Measurements from ENCODE around the gene PLG. TPM values are rescaled to one million over a fixed set of nuclear protein-coding genes. Genes with fewer than 3 reads are reported as not detected.
A peak's percentile ranks its signal among the peaks of the same experiment; 100 is the strongest.

Gene PLG
- total RNA-seq, 4 donors from 2014 or later = not detected

DNA sequence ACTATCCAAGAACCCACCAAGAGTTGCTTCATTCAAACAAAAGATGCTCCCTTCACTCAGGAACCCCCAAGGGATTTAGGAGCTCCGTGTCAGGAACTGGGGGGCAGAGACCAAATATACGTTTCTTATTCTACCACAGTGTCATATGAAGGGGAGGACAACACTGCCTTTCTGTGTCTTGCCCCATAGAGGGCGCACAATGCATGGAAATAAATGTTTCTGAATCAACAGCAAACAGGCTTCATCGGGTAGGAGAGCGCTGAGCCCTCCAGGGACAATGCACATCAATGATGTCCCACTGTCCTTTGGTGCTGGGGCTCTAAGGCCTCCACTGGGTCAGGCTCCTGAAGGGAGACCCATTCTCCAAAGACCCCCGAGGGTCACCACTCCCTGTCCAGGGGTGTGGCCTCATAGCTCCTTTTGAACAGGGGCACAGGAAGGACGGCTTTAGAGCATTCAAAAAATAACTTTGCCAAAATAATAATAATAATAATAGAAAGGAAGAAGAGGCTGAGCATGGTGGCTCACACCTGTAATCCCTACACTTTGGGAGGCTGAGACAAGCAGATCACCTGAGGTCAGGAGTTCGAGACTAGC, 31.1 kb downstream of the PLG start:
- H3K4me3 ChIP-seq = no peak overlapping the region
- peak; percentile 13 for DNase-seq
- H3K9me3 ChIP-seq = no peaks in the 10 kb centered on the region
- WGBS, 2 donors (ENCODE audit: low coverage in 1 of 2) = 30% methylated on average over 8 of the region's 8 CpGs; no CpG with 5 or more reads in 1 of the 2 donors
- no peaks in the 10 kb centered on the region for H3K27me3 ChIP-seq
- intact Hi-C loops (cut with DNase I; ENCODE audit: low total_unique reads) = no loop called here
- no peak overlapping the region for H3K27ac ChIP-seq
- in situ Hi-C loops (cut with MboI; ENCODE audit: low pct_ligation_motif_present in 1 of 4, low pct_unique_long_range_greater_than_20kb in 1 of 4, low sequenced_read_pairs in 3 of 4) = loop anchor here (25.0 kb wide), 2 partner anchors 629 to 654 kb away; no protein-coding TSS in a partner anchor
- no peaks in the 10 kb centered on the region for H3K4me1 ChIP-seq
- H3K36me3 ChIP-seq = no peaks in the 10 kb centered on the region
- no peak for TF ChIP-seq EP300 (IDR thresholded peaks at IDR 0.05; ENCODE audit: low read depth)
- no peak for TF ChIP-seq POLR2AphosphoS5 (IDR thresholded peaks at IDR 0.05)
- TF ChIP-seq, protein P1, sequence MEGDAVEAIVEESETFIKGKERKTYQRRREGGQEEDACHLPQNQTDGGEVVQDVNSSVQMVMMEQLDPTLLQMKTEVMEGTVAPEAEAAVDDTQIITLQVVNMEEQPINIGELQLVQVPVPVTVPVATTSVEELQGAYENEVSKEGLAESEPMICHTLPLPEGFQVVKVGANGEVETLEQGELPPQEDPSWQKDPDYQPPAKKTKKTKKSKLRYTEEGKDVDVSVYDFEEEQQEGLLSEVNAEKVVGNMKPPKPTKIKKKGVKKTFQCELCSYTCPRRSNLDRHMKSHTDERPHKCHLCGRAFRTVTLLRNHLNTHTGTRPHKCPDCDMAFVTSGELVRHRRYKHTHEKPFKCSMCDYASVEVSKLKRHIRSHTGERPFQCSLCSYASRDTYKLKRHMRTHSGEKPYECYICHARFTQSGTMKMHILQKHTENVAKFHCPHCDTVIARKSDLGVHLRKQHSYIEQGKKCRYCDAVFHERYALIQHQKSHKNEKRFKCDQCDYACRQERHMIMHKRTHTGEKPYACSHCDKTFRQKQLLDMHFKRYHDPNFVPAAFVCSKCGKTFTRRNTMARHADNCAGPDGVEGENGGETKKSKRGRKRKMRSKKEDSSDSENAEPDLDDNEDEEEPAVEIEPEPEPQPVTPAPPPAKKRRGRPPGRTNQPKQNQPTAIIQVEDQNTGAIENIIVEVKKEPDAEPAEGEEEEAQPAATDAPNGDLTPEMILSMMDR (IDR thresholded peaks at IDR 0.05) = peak; percentile 33 to 56 (median 50)
- no peak for TF ChIP-seq POLR2A (IDR thresholded peaks at IDR 0.05)

DNA sequence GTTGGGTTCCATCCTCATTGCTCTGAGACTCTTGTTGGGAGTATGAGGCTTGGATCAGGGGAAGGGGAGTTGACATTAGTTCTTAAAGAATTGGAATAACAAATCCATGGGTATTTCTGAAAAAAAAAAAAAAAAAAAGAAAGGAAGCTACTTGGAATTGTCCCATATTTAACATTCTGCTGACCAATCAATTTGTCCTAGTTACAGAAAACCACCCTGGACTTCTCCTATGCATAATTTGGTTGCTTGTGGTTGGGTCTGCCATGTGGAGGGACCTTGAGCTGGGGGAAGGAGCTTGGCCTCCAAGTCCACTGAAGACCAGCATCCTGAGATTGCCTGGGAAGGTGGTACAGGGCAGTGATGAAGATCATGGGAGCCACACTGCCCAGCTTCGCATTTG, 32.6 kb downstream of the PLG start:
- Histone ChIP-seq H3K27ac (no peak overlapping the region), H3K4me3 (no peak overlapping the region), H3K27me3 (no peaks in the 10 kb centered on the region), H3K9me3 (no peaks in the 10 kb centered on the region), H3K4me1 (no peaks in the 10 kb centered on the region), H3K36me3 (no peaks in the 10 kb centered on the region)
- 95% methylated on average over 1 of the region's 1 CpG; no CpG with 5 or more reads in 1 of the 2 donors for whole genome bisulfite sequencing, 2 donors (ENCODE audit: low coverage in 1 of 2)
- intact Hi-C loops (cut with DNase I; ENCODE audit: low total_unique reads) (no loop called here), in situ Hi-C loops (cut with MboI; ENCODE audit: low pct_ligation_motif_present in 1 of 4, low pct_unique_long_range_greater_than_20kb in 1 of 4, low sequenced_read_pairs in 3 of 4) (loop anchor here (25.0 kb wide), 2 partner anchors 628 to 653 kb away; no protein-coding TSS in a partner anchor)
- TF ChIP-seq EP300 (IDR thresholded peaks at IDR 0.05; ENCODE audit: low read depth) (no peak), POLR2AphosphoS5 (IDR thresholded peaks at IDR 0.05) (no peak), POLR2A (IDR thresholded peaks at IDR 0.05) (no peak)
- TF ChIP-seq, protein P1 (IDR thresholded peaks at IDR 0.05) = no peak
- DNase-seq = no peak

DNA sequence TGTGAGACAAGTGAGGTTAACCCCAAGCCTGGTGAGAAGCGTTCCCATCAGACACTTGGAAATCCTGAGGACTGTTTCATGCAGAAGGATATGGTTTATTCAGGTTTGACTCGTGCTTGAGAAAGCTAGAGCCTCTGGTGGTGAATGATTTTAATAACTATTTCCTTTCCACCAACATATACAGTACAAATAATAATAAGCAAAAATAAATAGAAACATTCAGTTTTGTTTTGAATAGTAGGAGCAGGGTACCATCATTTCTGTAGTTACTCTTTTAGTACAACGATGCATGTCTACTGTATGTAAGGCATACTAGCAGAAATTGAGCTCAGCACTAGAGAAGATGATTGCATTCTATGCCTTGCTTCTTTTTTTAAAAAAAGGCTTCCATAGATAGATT, 33.5 kb downstream of the PLG start:
- no peak overlapping the region for H3K27ac ChIP-seq
- no peaks in the 10 kb centered on the region for H3K27me3 ChIP-seq
- in situ Hi-C loops (cut with MboI; ENCODE audit: low pct_ligation_motif_present in 1 of 4, low pct_unique_long_range_greater_than_20kb in 1 of 4, low sequenced_read_pairs in 3 of 4) = loop anchor here (25.0 kb wide), 2 partner anchors 627 to 652 kb away; no protein-coding TSS in a partner anchor
- no peaks in the 10 kb centered on the region for H3K4me1 ChIP-seq
- intact Hi-C loops (cut with DNase I; ENCODE audit: low total_unique reads) = no loop called here
- no peak overlapping the region for H3K4me3 ChIP-seq
- TF ChIP-seq, protein P1 (IDR thresholded peaks at IDR 0.05) = no peak
- TF ChIP-seq POLR2AphosphoS5 (IDR thresholded peaks at IDR 0.05) = no peak
- TF ChIP-seq EP300 (IDR thresholded peaks at IDR 0.05; ENCODE audit: low read depth) = no peak
- no peak for TF ChIP-seq POLR2A (IDR thresholded peaks at IDR 0.05)
- 59 to 63% methylated on average over 3 of the region's 3 CpGs for WGBS, 2 donors (ENCODE audit: low coverage in 1 of 2)
- no peak for DNase-seq
- no peaks in the 10 kb centered on the region for H3K36me3 ChIP-seq
- no peaks in the 10 kb centered on the region for H3K9me3 ChIP-seq

DNA sequence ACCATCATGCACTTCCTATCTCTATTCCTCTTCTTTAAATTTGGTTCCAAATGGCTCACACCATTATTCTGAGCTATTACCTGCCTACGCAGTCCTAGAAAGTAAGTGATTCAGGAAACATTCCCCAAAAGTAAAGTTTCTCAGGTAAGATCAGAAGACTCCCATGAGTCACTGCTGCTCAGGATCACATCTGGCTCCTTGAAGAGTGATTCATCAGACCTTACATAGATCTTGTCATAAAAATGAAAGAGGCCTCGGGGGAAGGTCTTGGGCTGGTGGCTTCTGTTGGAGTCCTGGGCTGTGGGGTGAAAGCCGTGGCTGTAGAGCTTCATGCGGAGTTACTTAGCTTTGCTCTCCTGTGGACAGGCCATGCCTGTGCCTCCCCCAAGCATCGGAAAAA, 35.9 kb downstream of the PLG start:
- intact Hi-C loops (cut with DNase I; ENCODE audit: low total_unique reads) (no loop called here), in situ Hi-C loops (cut with MboI; ENCODE audit: low pct_ligation_motif_present in 1 of 4, low pct_unique_long_range_greater_than_20kb in 1 of 4, low sequenced_read_pairs in 3 of 4) (loop anchor here (25.0 kb wide), 2 partner anchors 624 to 649 kb away; no protein-coding TSS in a partner anchor)
- H3K4me3 ChIP-seq = no peak overlapping the region
- no peaks in the 10 kb centered on the region for H3K4me1 ChIP-seq
- no peaks in the 10 kb centered on the region for H3K27me3 ChIP-seq
- no peak for TF ChIP-seq EP300 (IDR thresholded peaks at IDR 0.05; ENCODE audit: low read depth)
- no peak for TF ChIP-seq POLR2A (IDR thresholded peaks at IDR 0.05)
- no peak for TF ChIP-seq POLR2AphosphoS5 (IDR thresholded peaks at IDR 0.05)
- TF ChIP-seq, protein P1 (IDR thresholded peaks at IDR 0.05) = no peak
- H3K9me3 ChIP-seq = no peaks in the 10 kb centered on the region
- no peaks in the 10 kb centered on the region for H3K36me3 ChIP-seq
- DNase-seq = no peak
- no peak overlapping the region for H3K27ac ChIP-seq
- 91 to 100% methylated on average over 1 to 5 of the region's 5 CpGs for WGBS, 2 donors (ENCODE audit: low coverage in 1 of 2)

Measured in transverse colon (tissue), 4 donors.